IMR-90 (cell line): ENCODE results near the gene IL2RA. TPM values are rescaled to one million over a fixed set of nuclear protein-coding genes. Genes with fewer than 3 reads are reported as not detected.
A peak's percentile ranks its signal among the peaks of the same experiment; 100 is the strongest.

Source experiments
- ATAC-seq: fragments of 200-7000 bp; cut with Tn5 transposase; 2 replicates; pipeline ENCODE4 v1.9.1; 2020; ENCODE audit warnings: low read depth, mild to moderate bottlenecking, moderate library complexity
- BruUV-seq: library from RNA; stranded (reverse); fragments of 400-500 nt; replicated peaks from 2 replicates; lab custom pipeline; 2021; lab: Mats Ljungman, UMichigan
- CTCF ChIA-PET: fragments of 300-600 bp; formaldehyde crosslinking; extraction: SDS; loops from one replicate; lab custom pipeline; 2021; ENCODE audit warnings: antibody characterized with exemption; lab: Yijun Ruan, JAX
- POLR2A ChIA-PET: fragments of 300-600 bp; sonication (Branson Sonifier 250); formaldehyde crosslinking; loops from one replicate; lab custom pipeline; 2022; ENCODE audit warnings: antibody characterized with exemption; ENCODE audit not compliant: unreplicated experiment; lab: Charles Lee
- DNase-seq: peaks from one replicate; pipeline ENCODE4 v3.0.0; 2013
- H2AFZ ChIP-seq: replicated peaks from 2 replicates; pipeline ENCODE3; 2013; ENCODE audit warnings: low read length, mild to moderate bottlenecking; ENCODE audit not compliant: poor library complexity
- H2AK5ac ChIP-seq: 2 replicates; pipeline ENCODE4 v1.6.1; 2013; ENCODE audit warnings: low read depth, low read length, inconsistent platforms
- H2AK9ac ChIP-seq: replicated peaks from 2 replicates; pipeline ENCODE3; 2013; ENCODE audit warnings: mild to moderate bottlenecking, low read depth, low read length, moderate library complexity; ENCODE audit not compliant: poor library complexity
- H2BK120ac ChIP-seq: 2 replicates; pipeline ENCODE4 v1.6.1; 2013; ENCODE audit warnings: low read depth, low read length, inconsistent platforms
- H2BK15ac ChIP-seq: 3 replicates; pipeline ENCODE4 v1.6.1; 2013; ENCODE audit warnings: low read depth, low read length, inconsistent platforms
- H2BK20ac ChIP-seq: 2 replicates; pipeline ENCODE4 v1.6.1; 2013; ENCODE audit warnings: low read depth, mild to moderate bottlenecking, inconsistent platforms, low read length, moderate library complexity
- H2BK5ac ChIP-seq: 2 replicates; pipeline ENCODE4 v1.6.1; 2013; ENCODE audit warnings: mild to moderate bottlenecking, low read depth, low read length, inconsistent platforms; ENCODE audit not compliant: poor library complexity, severe bottlenecking
- H3K14ac ChIP-seq: replicated peaks from 2 replicates; pipeline ENCODE4 v1.6.1; 2013; ENCODE audit warnings: low read depth, low read length, inconsistent platforms
- H3K18ac ChIP-seq: 2 replicates; pipeline ENCODE4 v1.6.1; 2013; ENCODE audit warnings: low read depth, low read length, control low read depth
- H3K23ac ChIP-seq: 2 replicates; pipeline ENCODE4 v1.6.1; 2013; ENCODE audit warnings: low read depth, low read length, inconsistent platforms
- H3K27ac ChIP-seq: 2 replicates; pipeline ENCODE4 v1.5.1; 2013; ENCODE audit warnings: mild to moderate bottlenecking, control low read depth, low read length; ENCODE audit not compliant: insufficient read depth
- H3K27me3 ChIP-seq: 2 replicates; pipeline ENCODE4 v1.6.1; 2013; ENCODE audit warnings: low read length; ENCODE audit not compliant: control insufficient read depth, insufficient read depth
- H3K36me3 ChIP-seq: 2 replicates; pipeline ENCODE4 v1.6.1; 2013; ENCODE audit warnings: low read length, mixed read lengths; ENCODE audit not compliant: control insufficient read depth, insufficient read depth
- H3K4ac ChIP-seq: 2 replicates; pipeline ENCODE4 v1.6.1; 2013; ENCODE audit warnings: low read depth, low read length, inconsistent platforms
- H3K4me1 ChIP-seq: 2 replicates; pipeline ENCODE4 v1.6.1; 2013; ENCODE audit warnings: low read length, mixed read lengths; ENCODE audit not compliant: control insufficient read depth, insufficient read depth
- H3K4me2 ChIP-seq: 2 replicates; pipeline ENCODE4 v1.6.1; 2013; ENCODE audit warnings: low read depth, mild to moderate bottlenecking, control low read depth, low read length, moderate library complexity
- H3K4me3 ChIP-seq: 2 replicates; pipeline ENCODE4 v1.5.1; 2013; ENCODE audit warnings: low read depth, mild to moderate bottlenecking, control low read depth, low read length, moderate library complexity; ENCODE audit not compliant: insufficient read depth
- H3K56ac ChIP-seq: 2 replicates; pipeline ENCODE4 v1.6.1; 2013; ENCODE audit warnings: low read length, inconsistent platforms; ENCODE audit not compliant: insufficient read depth; ENCODE audit errors: extremely low read depth
- H3K79me1 ChIP-seq, 2 experiments: 2 replicates each; pipeline ENCODE4 v1.6.1; 2013; ENCODE audit warnings: low read length in 2 of 2, inconsistent platforms in 1 of 2, low read depth in 1 of 2
- H3K9ac ChIP-seq: 2 replicates; pipeline ENCODE4 v1.6.1; 2013; ENCODE audit warnings: low read depth, low read length, control low read depth
- H3K9me1 ChIP-seq: 2 replicates; pipeline ENCODE4 v1.6.1; 2013; ENCODE audit warnings: low read length, inconsistent platforms; ENCODE audit not compliant: insufficient read depth
- H3K9me3 ChIP-seq: 2 replicates; pipeline ENCODE4 v1.6.1; 2013; ENCODE audit warnings: low read length; ENCODE audit not compliant: control insufficient read depth, insufficient read depth
- H4K20me1 ChIP-seq: 2 replicates; pipeline ENCODE4 v1.6.1; 2013; ENCODE audit warnings: low read length, inconsistent platforms; ENCODE audit not compliant: insufficient read depth
- H4K5ac ChIP-seq: 2 replicates; pipeline ENCODE4 v1.6.1; 2013; ENCODE audit warnings: mild to moderate bottlenecking, low read depth, low read length, control low read depth
- H4K8ac ChIP-seq, 2 experiments: 2 replicates each; pipeline ENCODE4 v1.6.1; 2013; ENCODE audit warnings: low read depth in 2 of 2, low read length in 2 of 2, control low read depth in 1 of 2, inconsistent platforms in 1 of 2
- H4K91ac ChIP-seq: 2 replicates; pipeline ENCODE4 v1.6.1; 2013; ENCODE audit warnings: low read depth, low read length, inconsistent platforms; ENCODE audit not compliant: insufficient read depth
- BHLHE40 ChIP-seq: fragments of 150-350 bp; IDR thresholded peaks from 2 replicates; pipeline ENCODE4 v1.6.1; 2016; ENCODE audit warnings: mild to moderate bottlenecking, low read depth, low read length
- CEBPB ChIP-seq: IDR thresholded peaks from 2 replicates; pipeline ENCODE4 v1.6.1; 2012; ENCODE audit warnings: low read depth, low read length, improper control_type of control experiment
- FOS ChIP-seq: fragments of 150-350 bp; IDR thresholded peaks from 2 replicates; pipeline ENCODE4 v1.6.1; 2016; ENCODE audit warnings: low read depth, low read length
- NFE2L2 ChIP-seq: fragments of 150-350 bp; IDR thresholded peaks from 2 replicates; pipeline ENCODE4 v1.6.1; 2016; ENCODE audit warnings: low read depth, mild to moderate bottlenecking, low read length
- SMC3 ChIP-seq: fragments of 150-350 bp; IDR thresholded peaks from 2 replicates; pipeline ENCODE4 v1.6.1; 2016; ENCODE audit warnings: low read depth, mild to moderate bottlenecking, antibody characterized with exemption, low read length, moderate library complexity
- WGBS, 2 experiments: methylation state at CpG; one replicate each; pipeline versions ENCODE4 v1.1.5 to v1.1.7; 2013; ENCODE audit warnings: missing lambda C conversion rate in 2 of 2; ENCODE audit not compliant: insufficient read length in 1 of 2; ENCODE audit errors: extremely low coverage in 2 of 2; 5-methylcytosine and 5-hydroxymethylcytosine counted together
- dilution Hi-C: fragments of 300-500 bp; cut with HindIII; formaldehyde crosslinking; loops from one replicate; pipeline ENCODE4 v1.14.3; 2018; ENCODE audit warnings: low sequenced_read_pairs; ENCODE audit not compliant: unreplicated experiment
- in situ Hi-C: fragments of 300-500 bp; cut with MboI; formaldehyde crosslinking; loops from 3 replicates; pipeline ENCODE4 v1.14.3; 2019; ENCODE audit warnings: low sequenced_read_pairs, inconsistent platforms, mixed read lengths
- intact Hi-C: fragments of 100-400 bp; cut with micrococcal nuclease; formaldehyde crosslinking; loops from 2 replicates; pipeline ENCODE4 v1.10.0; 2022
- polyA plus RNA-seq, 3 experiments: library from polyadenylated mRNA; depleted of rRNA; stranded (reverse); fragments of >200 nt; gene quantifications; 2 replicates each; pipeline ENCODE4 v1.2.3, GENCODE V29; 2012; ENCODE audit warnings: low replicate concordance in 1 of 3
- total RNA-seq: library from RNA; depleted of rRNA; stranded (reverse); fragments of >200 nt; gene quantifications from 2 replicates; pipeline ENCODE4 v1.2.3, GENCODE V29; 2012

Gene IL2RA
- total and polyA plus RNA-seq, 2 of the 4 experiments (the other 2 are of a cell fraction): not detected

DNA sequence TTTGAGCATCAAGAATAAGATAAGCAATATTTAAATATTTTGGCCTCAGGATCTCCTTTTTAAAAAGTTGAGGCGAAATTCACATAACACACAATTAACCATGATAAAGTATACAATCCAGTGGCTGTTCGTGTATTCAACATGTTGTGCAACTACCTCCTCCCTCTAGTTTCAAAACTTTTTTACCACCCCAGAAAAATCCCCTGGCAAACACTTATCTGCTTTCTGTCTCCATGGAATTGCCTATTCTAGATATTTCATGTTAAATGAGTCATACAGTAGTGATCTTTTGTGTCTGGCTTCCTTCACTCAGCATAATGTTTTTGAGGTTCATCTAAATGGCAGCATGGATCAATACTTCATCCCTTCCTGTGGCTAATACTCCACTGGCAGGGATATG, 53.0 kb downstream of the IL2RA start:
- Histone ChIP-seq H3K9ac (0 out of 2 replicates have a peak overlapping the region, but pooled peaks have one; percentile 67), H3K79me1 (no peaks in the 10 kb centered on the region), H3K23ac (no peak overlapping the region), H2BK5ac (peak overlapping the region; percentile 82), H2AK5ac (no peak overlapping the region), H2BK120ac (no peak overlapping the region), H4K20me1 (no peaks in the 10 kb centered on the region), H3K27me3 (peaks cover 7% of the 10 kb centered on the region), H4K8ac (no peak overlapping the region; a peak in 1 of 4 replicates), H2BK20ac (no peak overlapping the region), H3K18ac (peak overlapping the region; percentile 86; the same call in 1 of the 2 replicates), H3K56ac (no peak overlapping the region), H3K14ac (no peak overlapping the region), H4K91ac (no peak overlapping the region), H3K27ac (peak overlapping the region; percentile 89; the same call in 1 of the 2 replicates), H3K9me3 (peaks cover 3% of the 10 kb centered on the region), H2AFZ (no peak overlapping the region), H2BK15ac (no peak overlapping the region), H2AK9ac (no peak overlapping the region), H3K4me3 (peak overlapping the region; percentile 49; the same call in 1 of the 2 replicates), H3K4me2 (peak overlapping the region; percentile 76), H3K36me3 (no peaks in the 10 kb centered on the region), H4K5ac (no peak overlapping the region; the same call in 1 of the 2 replicates), H3K9me1 (no peaks in the 10 kb centered on the region), H3K4ac (no peak overlapping the region), H3K4me1 (peaks cover 6% of the 10 kb centered on the region)
- CTCF ChIA-PET: interaction anchor here (0.6 kb wide), 1 partner anchor 299 kb away, joined by 3 read pairs; no protein-coding TSS in a partner anchor
- dilution Hi-C loops (no loop called here), intact Hi-C loops (no loop called here), in situ Hi-C loops (no loop called here)
- ATAC-seq (peak; percentile 70), DNase-seq (peak; percentile 81)
- peak; percentile 77; the same call in 1 of the 2 replicates for TF ChIP-seq FOS
- no peak for TF ChIP-seq SMC3
- peak; percentile 93 for TF ChIP-seq CEBPB
- no peak for TF ChIP-seq NFE2L2
- TF ChIP-seq BHLHE40: no peak
- WGBS, 2 experiments: no CpG with 5 or more reads among the region's 2 CpGs
- BruUV-seq: no TSS peak
- POLR2A ChIA-PET: no interaction called here
